GM12891 (cell line): ENCODE measurements around the gene ZNF701.
"Not testable (repeated sequence)": the region's sequence is repeated elsewhere in the genome, so short reads cannot be mapped to it uniquely, and the experiment has no call there.

Source experiments
- POLR2A ChIP-seq: IDR thresholded peaks from 2 replicates; pipeline ENCODE4 v1.6.1; 2011; ENCODE audit warnings: low read depth, low read length, control low read depth
- POLR2AphosphoS5 ChIP-seq: IDR thresholded peaks from 2 replicates; pipeline ENCODE4 v1.6.1; 2011; ENCODE audit warnings: low read depth, low read length, control low read depth
- SPI1 ChIP-seq: IDR thresholded peaks from 2 replicates; pipeline ENCODE4 v1.6.1; 2011; ENCODE audit warnings: low read depth, low read length, control low read depth
- TAF1 ChIP-seq: IDR thresholded peaks from 2 replicates; pipeline ENCODE4 v1.6.1; 2011; ENCODE audit warnings: low read depth, low read length, control low read depth

DNA sequence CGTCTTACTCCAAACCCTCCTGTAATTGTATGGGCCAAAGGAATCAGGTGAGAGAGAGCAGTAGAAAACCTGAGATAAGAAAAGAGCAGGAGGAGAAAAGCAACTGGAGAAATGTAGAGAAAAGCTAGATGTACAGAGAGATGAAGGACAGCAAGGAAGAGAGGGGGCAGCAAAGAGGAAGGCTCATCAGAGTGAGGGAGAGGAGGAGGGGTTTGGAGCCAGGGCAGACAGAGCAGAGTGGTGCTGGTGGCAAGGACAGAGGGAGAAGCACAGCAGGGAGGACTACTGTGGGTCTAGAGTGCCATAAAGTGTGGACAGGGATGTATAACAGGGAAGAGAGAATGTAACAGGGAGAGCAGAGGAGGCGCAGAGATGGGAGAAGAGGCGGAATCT lies 31.9 kb downstream of the ZNF701 start:
- not testable (repeated sequence) for TF ChIP-seq POLR2A, TAF1, POLR2AphosphoS5, SPI1
